ENCODE results near the gene RNF135.
"Not testable (repeated sequence)": the region's sequence is repeated elsewhere in the genome, so short reads cannot be mapped to it uniquely, and the experiment has no call there.

RNF135 gene

DNA sequence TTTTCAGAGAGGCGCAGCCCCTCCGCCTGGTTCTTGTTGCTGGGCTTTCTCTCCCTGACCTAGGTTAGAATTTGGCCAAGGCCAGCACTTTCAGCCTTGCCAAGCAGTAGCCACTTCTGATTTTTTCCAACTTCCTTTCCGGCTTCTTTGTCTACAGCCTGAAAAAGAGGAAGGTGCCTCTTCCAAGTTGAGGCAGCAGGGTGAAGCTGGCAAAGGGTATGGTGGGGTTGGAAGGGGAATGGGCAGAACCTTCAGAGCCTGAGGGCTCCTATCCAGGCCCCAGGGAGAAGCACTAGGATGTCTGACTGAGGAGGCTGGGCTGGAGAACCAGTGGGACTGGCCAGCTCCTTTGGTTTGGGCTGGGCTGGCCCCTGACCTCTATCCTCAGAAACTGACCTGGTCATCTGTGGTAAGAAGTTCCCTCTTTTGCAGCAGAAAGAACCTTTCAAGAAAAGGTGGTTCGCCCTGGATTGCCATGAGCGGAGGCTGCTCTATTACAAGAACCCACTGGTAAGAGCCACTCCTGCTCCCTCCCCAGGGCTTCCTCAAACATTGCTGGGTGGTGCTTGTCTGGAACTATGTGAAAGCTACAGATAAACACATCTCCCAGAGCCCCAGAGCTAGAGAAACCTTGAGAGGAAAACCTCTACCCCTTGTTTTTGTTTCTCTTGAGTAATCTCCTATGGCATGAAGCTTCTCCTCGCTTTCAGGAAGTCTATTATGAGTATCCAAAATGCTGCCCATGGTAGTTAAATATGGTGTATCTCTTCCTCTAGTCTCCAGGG, 16.6 kb upstream of the RNF135 start:
- no peak for DNase-seq (ENCODE audit: low spot score)

DNA sequence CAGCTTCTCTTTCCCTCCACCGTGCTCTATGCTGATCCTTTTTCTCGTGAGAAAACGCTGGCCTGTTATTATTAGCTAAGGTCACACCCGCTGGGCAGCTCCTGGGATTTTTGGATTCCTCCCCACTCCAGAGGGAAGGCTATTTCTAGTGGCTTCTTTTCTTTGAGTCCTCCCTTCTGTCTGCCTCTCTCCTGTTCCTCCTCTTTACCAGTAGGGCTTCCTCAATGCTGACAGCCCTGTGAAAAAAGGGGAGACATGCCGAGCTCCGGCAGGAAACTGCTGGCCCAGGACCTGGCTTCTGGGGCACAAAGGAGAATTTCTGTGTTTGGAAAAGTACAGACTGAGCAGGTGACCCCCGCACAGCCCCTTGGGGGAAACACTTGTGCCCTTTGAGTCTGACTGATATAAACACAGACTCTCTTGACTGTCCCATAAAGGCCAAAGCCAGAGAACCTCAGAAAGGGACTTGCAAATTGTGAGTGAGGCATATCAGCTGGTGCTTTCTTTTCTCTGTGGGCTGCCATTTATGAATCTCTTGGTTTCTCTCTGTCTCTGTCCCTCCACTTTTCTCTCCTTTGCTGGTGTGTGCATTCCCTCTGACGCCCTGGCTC, 14.0 kb upstream of the RNF135 start:
- no peak for DNase-seq (ENCODE audit: low spot score)

DNA sequence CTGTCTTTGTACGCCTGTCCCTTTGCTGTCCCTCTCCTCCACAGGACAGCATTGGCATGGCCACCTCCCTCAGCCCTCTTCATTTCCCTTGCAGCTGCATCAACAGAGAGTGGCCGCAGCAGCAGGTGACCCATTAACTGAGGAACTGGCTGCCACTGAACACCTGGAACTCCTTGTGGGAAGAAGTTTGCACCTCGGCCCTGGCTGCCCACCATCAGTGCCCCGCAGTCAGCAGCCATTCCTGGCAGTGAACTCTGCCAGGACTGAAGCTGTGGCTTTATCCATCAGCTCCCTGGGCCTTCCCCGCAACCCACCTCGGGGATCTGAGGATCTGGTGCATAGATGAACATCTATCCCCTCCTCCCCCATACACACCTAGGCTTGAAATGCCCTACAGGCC, 13.1 kb upstream of the RNF135 start:
- no peak for DNase-seq (ENCODE audit: low spot score)

DNA sequence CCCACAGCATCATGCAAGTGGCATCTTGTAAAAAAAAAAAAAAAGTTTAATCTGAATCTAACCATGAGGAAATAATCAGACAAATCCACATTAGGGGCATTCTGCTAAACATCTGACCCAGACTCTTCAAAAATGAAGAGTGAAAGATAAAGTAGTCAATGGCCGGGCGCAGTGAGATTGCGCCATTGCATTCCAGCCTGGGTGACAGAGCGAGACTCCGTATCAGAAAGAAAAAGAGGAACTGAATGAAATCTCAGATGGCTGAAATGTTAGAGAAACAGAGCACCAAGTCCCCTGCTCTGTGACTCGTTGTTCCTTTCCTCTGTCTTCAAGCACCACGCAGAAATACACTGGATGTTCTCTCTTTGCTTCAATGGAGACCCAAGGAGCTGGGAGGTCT, 12.7 kb upstream of the RNF135 start:
- peak; percentile 45 for DNase-seq (ENCODE audit: low spot score)

DNA sequence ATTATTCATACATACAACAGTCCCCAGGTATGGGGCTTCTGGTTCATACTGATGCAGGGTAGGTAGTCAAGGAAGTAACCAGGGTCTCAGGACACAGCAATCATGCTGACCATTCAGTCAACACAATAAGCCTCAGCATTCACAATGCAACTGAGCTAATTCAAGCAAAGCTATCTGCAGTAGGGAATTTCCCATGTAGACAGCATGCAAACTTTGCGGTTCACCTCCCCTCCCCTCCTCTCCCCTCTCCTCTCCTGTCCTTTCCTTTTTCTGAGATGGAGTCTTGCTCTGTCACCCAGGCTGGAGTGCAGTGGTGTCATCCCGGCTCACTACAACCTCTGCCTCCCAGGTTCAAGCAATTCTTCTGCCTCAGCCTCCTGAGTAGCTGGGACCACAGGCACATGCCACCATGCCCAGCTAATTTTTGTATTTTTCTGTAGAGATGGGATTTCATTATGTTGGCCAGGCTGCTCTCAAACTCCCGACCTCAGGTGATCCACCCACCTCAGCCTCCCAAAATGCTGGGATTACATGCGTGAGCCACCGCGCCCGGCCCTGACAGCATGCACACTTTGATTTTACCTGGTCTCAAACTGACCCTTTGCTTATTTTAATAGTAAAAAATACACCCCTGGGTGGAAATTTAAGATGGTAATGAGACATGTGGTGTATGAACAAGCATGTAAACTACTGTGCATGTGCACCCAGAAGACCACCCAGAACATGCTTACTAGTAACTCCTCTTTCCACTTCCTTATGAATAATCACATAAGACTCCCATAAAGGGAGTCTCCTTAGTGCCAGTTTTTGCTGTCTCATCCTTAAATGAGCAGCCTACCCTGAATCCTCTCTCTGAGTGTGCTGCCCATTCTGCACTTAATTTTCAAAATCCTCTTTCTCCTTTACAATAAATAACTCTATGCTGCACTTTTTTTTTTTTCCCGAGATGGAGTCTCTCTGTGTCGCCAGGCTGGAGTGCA, 9.3 kb upstream of the RNF135 start:
- DNase-seq (ENCODE audit: low spot score), result no peak

DNA sequence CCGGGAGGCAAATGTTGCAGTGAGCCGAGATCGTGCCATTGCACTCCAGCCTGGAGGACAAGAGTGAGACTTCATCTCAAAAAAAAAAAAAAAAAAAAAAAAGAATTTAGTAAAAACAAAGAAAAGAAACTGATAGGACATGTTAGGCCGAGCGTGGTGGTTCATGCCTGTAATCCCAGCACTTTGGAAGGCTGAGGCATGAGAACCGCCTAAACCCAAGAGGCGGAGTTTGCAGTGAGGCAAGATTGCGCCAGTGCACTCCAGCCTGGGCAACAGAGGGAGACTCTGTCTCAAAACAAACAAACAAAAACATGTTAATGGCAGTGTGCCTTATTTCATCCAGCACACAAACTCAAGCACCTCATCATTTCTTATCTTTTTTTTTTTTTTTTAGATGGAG, 6.5 kb upstream of the RNF135 start:
- not testable (repeated sequence) for DNase-seq (ENCODE audit: low spot score)

DNA sequence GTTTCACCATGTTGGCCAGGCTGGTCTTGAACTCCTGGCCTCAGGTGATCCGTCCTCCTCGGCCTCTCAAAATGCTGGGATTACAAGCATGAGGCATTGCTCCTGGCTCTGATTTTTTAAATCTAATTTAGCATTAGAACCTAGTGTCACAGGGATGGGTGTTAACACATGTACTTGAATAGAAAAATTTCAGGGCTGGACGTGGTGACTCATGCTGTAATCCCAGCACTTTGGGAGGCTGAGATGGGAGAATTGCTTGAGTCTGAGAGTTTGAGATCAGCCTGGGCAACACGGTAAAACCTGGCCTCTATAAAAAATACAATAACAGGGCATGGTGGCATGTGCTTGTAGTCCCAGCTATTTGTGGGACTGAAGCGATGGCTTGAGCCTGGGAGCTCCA, 6.0 kb upstream of the RNF135 start:
- no peak for DNase-seq (ENCODE audit: low spot score)

DNA sequence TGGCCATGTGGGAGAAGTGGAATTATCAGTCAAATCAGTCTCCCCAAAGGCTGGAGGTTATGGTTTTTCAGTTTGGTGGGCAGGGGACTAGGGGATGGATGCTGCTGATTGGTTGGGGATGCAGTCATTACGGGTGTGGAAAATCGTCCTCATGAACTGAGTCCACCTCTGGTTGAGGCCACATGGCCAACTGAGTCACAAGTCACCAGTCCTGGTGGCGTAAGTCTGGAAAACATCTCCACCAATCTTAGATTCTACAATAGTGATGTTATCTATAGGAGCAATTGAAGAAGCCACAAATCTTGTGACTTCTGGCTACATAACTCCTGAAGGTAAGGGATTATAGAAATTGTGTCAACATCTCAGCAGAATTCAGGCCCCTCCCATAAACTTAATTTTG, 5.2 kb upstream of the RNF135 start:
- DNase-seq (ENCODE audit: low spot score), result no peak

DNA sequence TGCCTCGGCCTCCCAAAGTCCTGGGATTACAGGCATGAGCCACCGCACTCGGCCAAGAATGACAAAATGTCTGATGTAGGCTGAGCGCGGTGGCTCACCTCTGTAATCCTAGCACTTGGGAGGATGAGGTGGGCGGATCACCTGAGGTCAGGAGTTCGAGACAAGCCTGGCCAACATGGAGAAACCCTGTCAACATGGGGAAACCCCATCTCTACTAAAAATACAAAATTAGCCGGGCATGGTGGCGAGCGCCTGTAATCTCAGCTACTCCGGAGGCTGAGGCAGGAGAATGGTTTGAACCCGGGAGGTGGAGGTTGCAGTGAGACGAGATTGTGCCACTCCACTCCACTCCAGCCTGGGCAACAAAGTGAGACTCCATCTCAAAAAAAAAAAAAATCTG, 2.9 kb upstream of the RNF135 start:
- not testable (repeated sequence) for DNase-seq (ENCODE audit: low spot score)

DNA sequence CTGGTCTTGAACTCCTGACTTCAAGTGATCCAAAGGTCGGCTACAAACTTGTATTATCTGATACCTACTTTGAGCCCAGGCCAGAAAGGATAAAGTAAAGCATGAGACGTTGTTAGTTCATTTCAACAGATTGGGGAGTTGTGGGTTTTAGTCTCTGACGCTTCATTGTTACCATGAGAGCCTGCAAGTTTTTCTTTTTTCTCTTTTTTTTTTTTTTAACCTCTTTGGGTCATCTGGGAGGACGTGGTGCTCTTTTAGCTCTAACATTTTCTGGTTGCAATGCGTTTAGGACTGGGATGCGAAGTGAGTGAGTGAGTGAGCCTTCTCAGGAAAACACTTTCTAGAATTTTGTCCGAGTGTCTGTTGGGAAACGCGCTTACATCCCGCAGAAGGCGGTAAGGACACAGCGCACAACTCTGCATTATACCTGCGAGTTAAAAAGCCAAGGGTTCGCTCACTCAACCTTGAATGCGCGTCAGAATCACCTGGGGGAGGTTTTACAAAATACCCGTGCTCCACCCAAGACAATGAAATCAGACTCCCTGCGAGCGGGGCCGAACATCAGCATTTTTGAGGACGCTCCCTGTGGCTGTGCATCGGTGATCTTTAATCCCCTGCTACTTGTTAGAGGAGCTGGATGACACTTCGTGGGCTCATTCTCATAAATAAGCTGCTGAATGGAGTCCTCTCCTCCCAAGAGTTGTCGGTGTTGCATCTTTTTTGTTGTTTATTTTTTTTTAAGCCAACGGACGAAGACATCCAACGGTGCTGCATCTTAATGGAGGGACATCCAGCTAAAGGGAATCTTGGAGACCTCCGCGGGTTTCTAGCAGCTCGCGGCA, 629 bp upstream of the RNF135 start:
- DNase-seq (ENCODE audit: low spot score), result peak; percentile 51

DNA sequence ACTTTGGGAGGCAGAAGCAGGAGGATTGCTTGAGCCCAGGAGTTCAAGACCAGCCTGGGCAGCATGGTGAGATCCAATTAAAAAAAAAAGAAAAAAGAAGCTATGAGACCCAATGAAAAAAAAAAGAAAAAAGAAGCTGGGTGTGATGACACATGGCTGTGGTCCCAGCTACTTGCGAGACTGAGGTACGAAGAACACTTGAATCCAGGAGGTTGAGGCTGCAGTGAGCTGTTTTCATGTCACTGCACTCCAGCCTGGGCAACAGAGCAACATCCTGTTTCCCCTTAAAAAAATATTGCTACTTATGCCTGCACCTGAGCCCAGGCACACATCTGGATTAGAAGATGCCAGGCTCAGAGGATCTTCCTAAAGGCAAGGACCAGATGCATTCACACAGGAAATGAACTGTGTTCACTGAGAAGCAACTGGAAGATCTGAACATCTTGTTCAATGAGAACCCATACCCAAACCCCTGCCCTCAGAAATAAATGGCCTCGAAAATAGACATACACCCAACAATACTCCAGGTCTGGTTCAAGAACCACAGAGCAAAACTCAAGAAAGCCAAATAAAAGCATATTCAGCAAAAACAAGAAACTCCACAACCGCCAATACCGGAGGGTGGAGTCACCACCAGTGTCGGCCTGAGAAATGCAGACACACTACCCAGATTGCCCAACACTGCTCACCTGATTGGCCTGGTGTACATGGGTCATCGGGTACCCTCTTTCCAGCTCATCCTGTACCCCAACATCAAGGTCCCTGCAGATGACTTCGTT, 4.4 kb downstream of the RNF135 start:
- DNase-seq (ENCODE audit: low spot score), result no peak

DNA sequence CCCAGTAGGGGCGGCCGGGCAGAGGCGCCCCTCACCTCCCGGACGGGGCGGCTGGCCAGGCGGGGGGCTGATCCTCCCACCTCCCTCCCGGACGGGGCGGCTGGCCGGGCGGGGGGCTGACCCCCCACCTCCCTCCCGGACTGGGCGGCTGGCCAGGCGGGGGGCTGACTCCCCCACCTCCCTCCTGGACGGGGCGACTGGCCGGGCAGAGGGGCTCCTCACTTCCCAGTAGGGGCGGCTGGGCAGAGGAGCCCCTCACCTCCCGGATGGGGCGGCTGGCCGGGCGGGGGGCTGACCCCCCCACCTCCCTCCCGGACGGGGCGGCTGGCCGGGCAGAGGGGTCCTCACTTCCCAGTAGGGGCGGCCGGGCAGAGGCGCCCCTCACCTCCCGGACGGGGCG, 9.1 kb downstream of the RNF135 start:
- DNase-seq (ENCODE audit: low spot score), result not testable (repeated sequence)

DNA sequence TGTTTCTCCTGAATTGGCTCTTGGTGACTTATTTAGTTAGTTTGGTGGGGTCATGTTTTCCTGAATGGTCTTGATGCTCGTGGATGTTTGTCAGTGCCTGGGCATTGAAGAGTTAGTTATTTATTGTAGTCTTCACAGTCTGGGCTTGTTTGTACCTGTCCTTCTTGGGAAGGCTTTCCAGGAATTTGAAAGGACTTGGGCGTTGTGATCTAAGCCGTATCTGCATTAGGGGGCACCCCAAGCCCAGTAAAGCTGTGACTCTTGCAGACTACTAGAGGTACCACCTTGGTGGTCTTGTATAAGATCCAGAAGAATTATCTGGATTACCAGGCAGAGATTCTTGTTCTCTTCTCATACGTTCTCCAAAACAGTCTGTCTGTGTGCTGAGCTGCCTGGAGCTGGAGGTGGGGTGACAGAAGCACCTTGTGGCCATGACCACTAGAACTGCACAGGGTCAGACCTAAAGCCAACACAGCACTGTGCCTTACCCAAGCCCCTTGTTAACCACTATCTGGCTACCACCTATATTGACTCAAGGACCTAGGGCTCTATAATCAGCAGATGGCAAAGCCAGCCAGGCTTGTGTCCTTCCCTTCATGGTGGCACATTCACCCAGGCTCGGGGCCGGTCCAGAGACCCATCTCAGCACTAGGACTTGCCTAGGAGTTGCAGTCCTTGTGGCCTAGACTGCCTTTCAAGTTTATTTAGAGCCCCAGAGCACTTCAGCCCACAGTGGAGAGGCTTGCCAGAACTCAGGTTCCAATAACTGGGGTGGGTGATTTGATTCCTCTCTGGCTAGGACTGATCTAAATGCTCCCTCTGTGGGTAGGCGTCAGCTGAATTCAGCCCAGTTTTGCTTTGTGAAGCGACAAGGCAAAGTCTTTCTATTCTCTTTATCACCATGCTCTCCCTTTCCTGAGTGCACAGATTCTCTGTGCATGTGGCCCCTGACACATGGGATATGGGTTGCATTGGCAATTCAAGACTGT, 11.0 kb downstream of the RNF135 start:
- DNase-seq (ENCODE audit: low spot score), result no peak

DNA sequence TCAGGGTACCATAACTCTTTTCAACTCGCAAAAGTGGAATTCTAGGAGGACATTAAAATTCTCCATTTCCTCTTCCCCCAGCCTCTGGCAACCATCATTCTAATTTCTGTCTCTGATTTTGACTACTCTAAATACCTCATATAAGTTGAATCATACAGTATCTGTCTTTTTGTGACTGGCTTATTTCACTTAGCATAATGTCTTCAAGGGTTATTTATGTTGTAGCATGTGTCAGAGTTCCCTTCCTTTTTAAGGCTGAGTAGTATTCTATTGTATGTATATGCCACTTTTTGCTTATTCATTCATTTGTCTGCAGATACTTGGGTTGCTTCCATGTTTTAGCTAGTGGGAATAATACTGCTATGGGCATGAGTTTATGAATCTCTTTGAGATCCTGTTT, 12.0 kb downstream of the RNF135 start:
- no peak for DNase-seq (ENCODE audit: low spot score)

DNA sequence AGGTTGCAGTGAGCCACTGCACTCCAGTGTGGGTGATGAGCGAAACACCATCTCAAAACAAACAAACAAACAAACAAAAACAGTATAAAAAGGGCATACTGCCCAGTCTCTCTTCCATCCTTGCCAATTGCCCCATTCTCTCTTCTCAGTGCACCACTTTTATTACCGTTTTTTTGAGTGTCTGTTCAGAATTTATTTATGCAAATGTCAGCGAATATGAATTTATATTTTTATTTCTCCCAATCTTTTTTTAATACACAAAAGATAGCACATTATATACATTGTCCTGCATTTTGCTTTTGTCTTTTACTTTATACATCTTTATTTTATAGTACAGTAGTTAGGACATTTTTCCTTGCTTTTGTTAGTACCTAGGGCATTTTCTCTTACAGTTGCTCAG, 19.6 kb downstream of the RNF135 start:
- DNase-seq (ENCODE audit: low spot score), result no peak

DNA sequence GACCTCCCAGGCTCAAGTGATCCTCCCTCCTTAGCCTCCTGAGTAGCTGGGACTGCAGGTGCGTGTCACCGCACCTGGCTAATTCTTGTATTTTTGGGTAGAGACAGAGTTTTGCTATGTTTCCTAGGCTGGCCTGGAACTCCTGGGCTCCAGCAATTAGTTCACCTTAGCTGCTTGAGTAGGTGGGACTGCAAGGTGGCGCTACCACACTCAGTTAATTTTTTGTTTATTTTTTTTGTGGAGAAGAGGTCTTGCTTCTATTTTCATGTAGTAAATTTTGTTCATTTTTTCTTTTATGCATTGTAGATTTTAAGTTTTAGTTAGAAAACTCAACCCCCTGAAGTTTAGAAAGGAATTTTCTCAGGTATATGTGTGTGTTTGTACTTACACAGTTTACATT, 21.7 kb downstream of the RNF135 start:
- DNase-seq (ENCODE audit: low spot score), result no peak

DNA sequence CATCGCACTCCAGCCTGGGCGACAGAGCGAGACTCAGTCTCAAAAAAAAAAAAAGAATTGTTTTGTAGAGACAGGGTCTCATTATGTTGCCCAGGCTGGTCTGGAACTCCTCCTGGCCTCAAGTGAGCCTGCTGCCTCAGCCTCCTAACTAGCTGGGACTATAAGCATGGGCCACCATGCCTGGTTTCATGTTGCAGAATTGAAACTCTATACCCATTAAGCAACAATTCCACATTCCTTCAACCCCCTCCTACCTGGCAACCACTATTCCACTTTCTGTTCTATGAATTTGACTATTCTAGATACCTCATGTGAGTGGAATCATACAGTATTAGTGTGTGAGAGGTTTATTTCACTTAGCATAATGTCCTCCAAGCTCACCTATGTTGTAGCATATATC, 24.5 kb downstream of the RNF135 start:
- no peak for DNase-seq (ENCODE audit: low spot score)

DNA sequence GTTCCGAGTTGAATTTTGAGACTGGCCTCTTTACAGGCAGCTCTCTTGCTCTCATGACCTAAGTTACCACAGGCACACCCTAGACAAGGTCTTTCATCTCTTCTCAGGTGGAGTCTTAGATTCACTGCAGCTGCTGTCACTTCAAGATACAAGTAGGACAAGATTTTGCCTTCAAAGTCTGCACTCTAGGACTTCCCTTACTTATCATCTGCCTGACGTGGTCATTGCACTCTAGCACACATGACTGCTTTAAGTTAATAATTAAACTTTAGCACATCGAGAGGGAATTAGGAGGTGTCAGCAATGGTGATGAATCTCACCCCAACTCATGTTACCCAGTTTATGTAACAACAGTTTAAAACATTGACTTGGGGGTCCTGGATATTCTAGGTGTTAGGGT, 25.6 kb downstream of the RNF135 start:
- no peak for DNase-seq (ENCODE audit: low spot score)

DNA sequence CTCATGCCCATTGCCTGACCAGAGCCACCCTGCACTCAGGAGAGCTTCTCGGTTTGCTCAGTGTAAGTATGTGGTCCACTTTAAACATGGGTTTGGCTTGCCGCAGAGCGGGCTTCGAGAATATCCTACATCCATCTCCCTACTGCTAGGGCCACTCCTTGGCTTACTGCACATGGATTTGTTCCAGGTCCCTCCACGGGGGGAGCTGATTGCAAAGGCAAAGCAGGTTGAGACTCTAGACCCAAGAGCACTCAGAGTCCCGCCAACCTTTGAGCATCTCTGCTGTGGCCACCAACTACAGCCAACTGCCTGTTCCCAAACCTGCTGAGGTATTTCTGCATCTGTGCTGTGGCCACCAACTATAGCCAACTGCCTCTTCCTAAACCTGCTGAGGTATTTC, 26.4 kb downstream of the RNF135 start:
- no peak for DNase-seq (ENCODE audit: low spot score)

DNA sequence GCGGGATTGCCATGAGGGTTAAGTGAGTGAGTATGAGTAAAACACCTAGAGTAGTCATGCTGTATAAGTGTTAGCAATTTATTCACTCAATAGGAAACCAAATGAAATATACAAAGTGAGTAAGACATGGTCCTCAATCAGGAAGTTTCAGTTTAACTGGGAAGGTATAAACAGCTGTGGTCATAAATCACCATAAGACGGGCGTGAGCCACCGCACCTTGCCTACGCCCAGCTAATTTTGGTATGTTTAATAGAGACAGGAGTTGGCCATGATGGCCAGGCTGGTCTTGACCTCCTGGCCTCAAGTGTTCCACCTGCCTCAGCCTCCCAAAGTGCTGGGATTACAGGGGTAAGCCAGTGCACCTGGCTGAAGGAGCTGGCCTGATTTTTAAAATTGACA, 27.0 kb downstream of the RNF135 start:
- no peak for DNase-seq (ENCODE audit: low spot score)
